Fibroblast of skin of left biceps (primary cell): ENCODE results near the gene MCC.
"Not testable (repeated sequence)": the region's sequence is repeated elsewhere in the genome, so short reads cannot be mapped to it uniquely, and the experiment has no call there.

Source experiments
- DNase-seq, 2 experiments: peaks; one replicate each; pipeline ENCODE4 v3.0.0-alpha.2; 2013; ENCODE audit warnings: low read depth in 2 of 2

MCC gene

DNA sequence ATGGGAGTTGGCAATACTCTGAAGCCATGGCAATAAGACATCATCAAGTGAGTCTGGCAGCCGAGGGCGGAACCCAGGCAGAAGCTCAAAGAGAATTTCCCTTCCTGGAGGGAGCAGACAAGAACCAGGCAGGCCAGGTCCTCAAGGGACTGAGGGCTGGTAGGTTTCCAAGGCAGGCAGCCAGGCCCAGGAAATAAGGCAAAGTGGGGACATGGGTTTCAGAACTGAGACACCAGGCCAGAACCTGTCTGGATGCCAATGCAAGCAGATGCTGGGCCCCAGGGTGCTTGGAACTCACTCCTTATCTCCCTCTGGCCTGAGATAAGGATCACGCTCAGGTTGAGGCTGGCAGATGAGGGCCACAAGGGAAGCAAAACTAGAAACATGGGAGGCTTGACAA is 62.3 kb downstream of the MCC start:
- DNase-seq: no peak

DNA sequence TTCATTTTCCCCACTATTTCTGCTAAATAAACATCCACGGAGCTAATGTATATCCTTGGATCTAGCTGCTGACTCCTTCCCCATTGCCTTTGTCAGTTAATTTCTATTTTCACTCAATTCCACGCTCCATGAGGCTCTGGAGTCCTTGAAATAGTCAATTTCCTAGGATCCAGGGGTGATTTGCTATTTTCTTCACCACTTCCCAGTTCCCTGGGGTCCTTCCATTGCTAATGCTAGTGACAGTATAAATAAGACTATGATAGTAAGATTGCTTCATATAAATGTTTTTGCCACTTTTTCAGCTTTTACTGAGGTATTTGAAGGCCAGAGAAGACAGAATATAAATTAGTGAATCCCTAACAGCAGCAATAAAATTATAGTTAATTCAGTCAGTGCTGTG is 66.6 kb downstream of the MCC start:
- DNase-seq: no peak

DNA sequence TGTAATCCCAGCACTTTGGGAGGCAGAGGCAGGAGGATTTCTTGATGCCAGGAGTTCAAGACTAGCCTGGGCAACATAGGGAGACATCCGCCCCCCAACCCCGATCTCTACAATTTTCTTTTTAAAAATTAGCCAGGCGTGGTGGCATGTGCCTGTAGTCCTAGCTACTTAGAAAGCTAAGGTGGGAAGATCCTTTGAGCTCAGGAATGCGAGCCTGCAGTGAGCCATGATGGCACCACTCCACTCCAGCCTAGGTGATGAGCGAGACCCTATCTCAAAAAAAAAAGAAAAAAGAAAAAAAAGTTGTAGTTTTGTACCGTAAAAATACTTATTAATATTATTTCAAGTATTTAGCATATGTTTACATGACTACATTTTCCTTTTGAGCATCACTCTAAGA is 82.7 kb downstream of the MCC start:
- DNase-seq: no peak

DNA sequence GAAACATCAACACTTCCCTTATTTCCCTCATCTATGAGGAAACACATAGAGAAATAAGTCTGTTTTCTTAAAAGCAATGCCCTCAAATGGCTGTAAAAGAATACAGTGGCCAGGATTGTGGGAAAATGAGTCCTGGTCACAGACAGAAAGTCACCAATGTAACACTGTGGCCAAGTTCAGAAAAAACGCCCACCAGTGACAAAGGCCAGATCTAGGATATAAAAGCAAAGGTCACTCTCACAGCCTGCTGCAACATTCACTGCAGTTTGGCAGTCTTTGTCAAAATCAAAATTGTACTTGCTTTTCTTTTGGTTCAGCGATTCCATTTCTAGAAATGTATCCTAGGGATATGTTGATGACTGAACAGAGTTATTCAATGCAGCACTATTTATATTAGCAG is 84.0 kb downstream of the MCC start:
- no peak for DNase-seq

DNA sequence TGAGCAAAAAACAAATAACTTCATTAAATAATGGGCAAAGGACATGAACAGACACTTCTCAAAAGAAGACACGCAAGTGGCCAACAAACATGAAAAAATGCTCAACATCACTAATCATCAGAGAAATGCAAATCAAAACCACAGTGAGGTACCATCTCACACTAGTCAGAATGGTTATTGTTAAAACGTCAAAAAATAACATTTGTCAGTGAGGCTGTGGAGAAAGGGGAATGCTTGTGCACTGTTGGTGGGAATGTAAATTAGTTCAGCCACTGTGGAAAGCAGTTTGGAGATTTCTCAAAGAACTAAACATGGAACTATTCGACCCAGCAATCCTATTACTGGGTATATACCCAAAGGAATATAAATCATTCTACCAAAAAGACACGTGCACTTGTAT is 90.3 kb downstream of the MCC start:
- not testable (repeated sequence) for DNase-seq

DNA sequence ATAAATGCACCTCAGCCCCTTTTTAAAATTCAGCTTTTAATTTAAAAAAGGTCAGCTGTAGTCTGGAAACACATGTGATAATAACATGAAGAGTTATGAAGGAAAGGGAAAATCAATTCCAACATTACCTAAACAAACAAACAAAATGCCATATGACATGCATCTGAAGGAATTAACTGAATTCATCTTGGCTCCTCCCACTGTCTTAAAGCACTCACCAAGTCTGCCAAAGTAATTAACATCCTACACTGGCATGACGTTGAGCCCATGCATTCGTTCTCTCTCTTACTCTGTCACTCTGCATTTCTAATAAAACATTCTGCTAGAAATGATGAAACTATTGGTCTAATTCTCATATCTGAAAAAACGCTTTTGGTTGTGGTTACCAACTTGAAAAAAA is 91.2 kb downstream of the MCC start:
- DNase-seq: no peak

DNA sequence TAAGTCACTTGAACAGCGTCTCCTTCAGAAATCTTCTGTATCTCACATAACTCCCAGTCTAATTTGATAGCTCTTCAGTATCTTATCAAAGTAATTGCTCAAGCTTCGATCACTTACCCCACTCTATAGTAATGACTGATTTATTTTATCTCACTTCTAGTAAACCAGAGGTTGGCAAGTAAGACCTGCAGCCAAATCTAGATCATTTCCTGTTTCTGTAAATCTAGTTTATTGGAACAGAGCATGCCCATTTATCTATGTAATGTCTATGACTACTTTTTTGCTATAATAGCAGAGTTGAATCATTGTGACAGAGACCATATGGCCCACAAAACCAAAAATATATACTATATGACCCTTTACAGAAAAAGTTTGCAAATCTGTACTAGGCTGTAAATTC is 93.6 kb downstream of the MCC start:
- no peak for DNase-seq

DNA sequence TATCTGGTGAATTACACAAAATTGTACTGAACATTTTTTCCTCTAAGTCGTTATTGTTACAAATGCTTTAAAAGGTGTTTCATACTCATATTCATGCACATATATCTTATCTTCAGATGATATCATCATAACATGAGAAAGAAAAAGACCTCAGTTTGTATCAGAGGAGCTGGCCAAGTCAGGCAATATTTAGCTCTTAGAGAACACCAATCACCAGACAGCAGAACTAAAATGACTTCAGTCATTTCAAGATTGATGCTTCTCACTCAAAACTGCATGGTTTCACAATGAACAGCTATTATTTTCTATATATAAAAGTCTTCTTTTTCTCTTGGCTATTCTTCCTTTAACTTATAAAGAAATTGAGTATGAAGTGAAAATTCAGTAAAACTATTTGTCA is 98.0 kb downstream of the MCC start:
- DNase-seq: no peak

DNA sequence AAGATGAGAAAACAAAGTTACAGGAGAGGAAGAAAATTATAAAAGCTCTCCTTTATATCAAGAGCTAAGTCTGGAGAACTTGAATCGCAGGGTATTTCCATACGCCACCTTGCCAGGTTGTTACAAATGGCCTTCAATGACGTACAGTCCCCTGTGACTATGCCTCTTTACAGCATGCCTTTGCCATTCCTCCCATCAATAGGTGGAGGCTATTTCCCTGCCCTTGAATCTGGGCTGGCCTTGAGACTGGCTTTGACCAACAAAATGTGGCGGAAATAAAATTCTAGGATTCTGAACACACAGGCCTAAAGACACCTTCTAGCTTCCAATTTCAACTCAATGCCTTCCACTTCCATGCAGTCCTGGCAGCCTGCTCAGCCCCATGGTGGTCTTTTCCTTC is 99.1 kb downstream of the MCC start:
- DNase-seq: no peak

DNA sequence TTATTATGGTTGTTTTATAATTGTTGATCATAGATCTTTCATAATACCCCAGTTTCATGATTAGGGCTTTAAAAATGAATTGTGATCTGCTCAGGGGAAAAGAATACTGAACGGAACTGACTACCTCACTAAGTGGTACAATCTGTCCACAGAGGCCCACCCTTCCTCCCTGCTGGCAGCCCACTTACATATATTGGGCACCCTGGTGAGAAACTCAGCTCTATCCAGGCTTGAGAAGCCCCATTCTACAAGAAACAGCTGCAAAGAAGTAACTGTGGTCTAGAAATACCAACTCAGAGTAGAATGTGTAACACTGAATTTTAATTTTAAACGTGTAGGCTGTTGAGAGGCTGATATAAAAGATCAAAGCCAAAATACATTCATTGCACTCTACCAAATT is 100.4 kb downstream of the MCC start:
- no peak for DNase-seq

DNA sequence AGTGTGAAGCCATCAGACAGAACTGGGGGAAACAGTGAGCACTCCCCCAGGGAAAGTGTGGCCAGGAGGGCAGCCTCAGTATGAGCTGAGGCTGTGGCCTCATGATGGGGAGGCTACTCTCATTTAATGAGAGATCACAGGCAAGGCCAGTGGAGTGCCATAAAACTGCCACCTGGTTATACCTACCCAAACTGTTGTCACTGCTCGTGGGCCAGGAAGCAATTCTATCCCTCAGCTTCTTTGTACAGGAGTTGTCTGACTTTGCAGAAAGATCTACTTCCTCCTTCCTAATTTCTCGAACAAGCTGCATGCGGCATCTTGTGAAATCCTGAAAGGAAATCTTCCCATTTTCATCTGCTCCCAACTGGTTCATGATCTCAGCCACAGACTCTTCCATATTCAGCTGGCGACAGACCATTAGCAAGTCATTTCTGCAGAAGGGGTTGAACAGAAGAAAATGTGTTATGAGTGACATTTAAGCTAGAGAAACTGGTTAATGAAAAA is 103.4 kb downstream of the MCC start:
- DNase-seq: no peak

DNA sequence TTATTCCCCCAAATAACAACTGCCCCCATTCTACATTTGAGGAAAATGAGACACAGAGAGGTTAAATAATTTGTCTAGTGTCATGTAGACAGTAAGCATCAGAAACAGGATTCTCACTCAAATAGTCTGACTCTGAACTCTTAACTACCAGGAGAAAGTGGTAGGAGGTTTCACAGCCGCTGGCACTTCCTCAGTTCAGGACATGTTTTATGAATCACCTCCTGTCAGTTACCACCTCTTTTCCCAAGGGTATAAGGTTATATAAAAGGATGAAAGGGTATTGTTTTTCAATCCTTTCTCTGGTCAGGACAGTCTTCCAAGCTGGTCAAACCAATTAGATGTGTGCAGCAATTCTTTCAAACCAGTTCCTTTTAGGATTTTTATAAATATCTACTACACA is 105.5 kb downstream of the MCC start:
- no peak for DNase-seq

DNA sequence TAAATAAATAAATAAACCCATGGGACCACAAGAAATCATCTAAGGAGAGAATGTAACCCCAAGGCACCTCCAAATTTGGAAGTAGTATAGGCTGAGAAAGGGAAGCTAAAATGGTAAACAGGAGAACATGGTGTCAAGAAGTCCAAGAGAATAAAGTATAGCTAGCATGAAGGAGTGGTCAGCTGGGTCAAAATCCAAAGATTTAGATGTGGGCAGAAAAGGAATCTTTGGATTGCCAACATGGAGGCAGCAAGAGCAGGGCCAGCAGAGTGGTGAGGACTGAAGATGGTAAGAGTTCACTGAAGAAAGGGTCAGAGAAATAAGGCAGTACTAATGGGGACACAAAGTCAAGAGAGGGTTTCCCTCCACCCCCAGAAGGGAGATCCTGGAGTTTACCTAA is 106.5 kb downstream of the MCC start:
- no peak for DNase-seq

DNA sequence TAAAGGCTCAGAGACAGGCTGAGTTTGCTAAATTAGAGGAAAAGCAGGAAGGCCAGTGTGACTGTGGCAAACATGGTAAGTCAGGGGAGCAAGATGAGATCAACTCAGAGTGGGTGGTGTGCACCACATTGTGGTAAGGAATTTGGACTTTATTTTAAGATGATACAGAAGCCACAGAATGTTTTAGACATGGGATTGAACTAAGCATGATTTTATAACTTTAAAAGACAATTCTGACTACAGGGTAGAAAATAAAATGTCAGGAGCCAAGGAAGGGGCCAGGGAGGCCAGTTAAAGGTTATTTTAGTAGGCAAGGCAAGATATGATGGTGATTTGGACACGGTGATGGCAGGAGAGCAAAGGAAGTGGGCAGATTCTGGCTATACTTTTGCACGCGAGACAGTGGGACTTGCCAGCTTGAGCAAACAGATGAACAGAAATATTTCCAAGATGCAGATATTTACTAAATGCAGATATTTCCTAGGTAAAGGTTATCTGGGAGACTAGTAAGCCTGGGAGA is 107.4 kb downstream of the MCC start:
- no peak for DNase-seq

DNA sequence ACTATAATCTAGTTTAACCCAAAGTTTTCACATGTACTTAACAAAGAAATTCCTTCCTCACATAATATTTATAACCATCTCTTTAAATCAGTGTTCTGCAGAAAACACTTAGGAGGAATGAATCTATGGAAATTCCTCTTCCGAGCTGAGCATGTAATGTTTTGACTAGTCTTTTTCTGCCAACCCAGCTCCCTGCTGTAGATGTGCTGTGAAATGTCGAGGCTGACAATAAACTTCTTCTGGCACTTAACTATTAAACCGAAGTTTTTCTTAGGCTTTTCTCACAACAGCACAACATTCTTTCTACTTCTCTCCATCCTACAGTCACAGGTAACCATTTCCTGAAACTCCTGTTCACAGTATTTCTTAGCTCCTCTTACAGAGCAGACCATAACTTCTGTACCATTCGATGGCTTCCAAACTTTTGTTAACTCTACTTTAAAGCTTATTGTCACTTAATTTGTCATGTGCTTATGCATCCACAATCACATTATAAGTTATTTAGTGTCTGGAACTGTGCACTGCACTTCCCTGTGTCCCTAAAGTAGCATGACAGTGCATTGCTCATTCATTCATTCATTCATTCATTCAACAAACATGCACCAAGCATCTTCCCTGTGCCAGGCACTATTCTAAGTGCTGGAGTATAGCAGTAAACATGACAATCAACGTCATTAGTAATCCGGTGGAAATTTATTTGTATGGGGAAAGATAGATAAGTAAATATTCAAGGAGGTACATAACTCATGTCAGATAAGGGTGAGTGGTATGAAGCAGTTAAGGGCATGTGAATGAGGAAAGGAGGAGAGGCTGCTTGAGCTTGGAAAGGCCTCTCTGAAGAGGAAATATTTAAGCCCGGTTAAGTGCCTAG is 108.1 kb downstream of the MCC start:
- DNase-seq: no peak

DNA sequence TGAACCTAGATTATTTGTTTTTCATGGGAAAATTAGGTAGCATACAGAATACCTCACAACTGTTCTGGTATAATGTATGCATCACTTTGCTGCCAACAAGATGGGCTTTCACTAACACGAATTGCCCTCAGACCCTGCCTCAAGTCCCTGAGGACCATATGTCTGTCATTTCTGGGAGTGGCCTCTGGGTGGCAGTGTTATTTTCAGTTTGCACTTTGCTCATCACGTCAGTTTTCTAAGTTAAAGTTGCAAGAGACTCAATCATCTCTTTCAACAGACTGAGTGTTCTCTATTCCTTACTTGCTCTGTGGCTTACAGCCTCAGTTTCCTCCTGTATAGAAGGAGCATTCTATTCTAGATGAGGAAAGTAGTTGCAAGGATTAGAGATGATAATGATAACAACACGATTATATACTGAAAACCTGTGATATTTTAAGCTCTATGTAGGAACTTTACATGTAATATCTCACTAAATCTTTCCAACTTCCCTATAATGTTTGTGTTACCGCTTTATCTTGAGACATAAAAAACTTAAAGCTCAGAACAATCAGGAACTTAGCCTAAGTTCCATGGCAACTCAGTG is 109.2 kb downstream of the MCC start:
- peak in 1 of 2 experiments; percentile 9 for DNase-seq

DNA sequence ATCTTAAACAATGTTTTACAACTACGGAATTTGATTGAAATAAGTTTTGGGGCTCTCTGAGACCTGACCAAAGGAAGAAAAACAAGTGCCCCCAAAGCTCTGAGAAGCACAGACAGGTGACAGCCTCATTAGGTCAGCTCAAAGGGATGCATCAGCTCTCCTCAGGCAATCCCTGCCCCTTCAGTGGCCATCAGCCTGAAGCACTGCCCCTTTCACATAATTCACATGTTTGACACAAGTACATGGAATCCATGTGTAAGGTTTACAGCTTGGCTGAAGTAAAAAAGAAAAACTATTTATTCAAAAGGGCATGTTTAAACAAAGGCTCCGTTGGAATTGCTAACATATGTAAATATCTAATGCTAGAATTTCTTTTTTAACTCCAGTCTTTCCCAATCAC is 109.7 kb downstream of the MCC start:
- DNase-seq: no peak

DNA sequence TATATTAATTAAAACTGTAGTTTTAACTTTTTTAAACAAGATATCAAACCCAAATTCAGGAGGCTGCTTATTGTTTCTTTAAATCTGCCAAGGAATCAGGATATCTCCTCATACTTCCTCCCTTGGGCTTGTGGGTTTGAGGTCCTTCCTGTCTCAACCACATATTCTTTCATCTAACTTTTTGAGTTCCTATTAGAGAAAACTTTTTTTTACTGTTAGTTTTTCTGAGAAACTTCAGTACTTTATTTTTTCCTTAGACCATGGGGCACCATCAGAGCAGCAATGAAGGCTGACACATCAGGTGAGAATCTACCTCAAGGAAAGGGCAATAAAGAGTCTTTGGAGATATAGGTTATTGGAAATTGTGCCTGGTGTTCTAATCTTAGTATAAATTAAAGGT is 110.2 kb downstream of the MCC start:
- no peak for DNase-seq

DNA sequence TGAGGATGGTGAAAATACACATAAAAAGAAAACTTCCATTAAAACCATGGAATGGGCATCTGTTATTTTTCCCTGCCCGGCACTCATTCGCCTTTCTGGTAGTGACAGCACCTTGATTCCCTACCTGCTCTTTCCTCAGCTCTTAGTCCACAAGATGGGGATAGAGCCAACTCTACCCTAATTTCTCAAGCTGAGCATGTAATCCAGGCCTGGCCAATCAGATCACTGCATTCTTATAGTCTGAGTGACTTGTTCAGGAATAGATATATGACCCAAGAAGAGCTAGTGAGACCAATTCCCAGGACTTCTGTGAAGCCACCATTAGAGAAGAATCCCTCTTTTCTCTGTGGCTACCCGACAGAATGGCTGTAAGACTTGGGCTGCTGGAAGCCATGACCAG is 111.6 kb downstream of the MCC start:
- DNase-seq: no peak

DNA sequence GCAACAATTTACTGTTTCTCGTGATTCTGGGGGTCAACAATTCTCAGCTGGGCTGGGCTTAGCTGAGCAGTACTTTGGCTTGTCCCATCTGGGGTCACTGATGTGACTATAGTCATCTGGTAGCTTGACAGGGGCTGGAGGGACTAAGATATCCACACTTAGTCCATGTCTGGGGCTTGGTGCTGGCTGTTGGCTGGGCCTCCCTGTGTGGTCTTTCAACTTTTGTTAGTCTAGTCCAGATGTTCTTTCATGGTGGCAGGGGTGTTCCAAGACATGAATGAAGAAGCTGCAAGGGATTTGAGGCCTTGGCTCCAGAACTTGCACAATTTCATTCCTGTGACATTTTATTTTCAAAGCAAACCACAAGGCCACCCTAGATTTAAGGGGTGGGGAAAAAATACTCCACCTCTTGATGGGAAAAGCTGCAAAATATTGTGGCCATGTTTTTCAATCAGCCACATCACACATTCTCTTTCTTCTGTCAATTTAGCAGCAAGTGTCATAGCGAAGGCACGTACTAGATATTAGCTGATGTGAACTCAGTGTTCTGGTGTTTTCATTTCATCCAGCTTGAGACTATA is 112.7 kb downstream of the MCC start:
- no peak for DNase-seq

DNA sequence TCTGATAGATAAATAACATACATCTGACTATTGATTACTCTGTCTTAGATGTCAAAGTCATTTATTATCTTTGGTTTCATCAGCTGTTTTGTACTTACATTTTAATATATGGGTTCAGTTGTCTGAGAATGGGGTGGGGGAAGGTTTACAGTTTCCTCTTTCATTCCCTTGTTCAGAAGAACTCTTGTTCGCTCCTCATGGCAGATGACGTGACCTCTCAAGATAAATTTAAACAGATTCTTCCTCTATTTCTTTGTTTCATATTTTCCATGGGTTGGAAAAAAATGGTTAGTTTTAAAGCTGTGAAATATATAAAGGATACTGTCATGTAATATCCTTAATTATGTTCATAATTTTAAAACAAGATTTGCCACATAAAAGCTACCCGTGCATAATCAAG is 114.8 kb downstream of the MCC start:
- no peak for DNase-seq

DNA sequence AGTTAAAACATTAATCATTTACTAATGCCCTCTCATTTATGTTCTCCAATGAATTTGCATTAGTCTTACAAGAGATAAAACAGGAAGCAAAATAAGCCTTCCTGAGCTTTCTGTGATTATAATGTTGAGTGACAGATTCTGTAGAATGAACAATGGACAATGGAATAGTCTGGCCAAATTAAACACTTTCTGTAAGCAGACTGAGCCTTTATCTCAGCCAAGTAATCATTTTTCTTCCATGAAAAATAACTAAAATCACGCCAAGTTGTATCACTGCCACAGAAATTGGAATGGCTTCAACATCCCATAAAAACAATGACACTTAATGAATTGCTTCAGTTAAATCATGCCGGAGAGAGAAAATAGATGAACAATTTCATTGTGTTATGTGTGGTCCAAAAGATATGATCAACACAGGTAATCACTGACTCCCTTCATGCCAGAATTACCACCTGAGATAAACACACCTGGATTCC is 116.5 kb downstream of the MCC start:
- no peak for DNase-seq

DNA sequence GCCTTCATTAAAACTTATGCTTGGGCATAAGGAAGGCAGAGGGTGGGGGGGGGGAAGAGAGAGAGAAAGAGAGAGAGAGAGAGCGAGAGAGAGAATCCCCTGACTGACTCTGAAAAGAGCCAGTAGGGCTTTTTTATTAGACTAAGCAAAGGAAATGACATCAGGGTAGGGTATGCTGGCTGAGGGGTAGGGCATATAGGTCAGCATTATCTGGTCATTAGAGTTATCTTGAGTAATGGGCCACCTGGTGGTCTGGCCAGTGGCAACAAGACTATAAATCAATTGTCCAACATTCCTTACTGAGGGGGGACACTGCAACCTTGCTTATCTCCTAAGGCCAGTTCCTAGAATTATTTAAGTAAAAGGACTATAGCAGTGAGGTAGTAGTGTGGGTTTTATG is 120.7 kb downstream of the MCC start:
- no peak for DNase-seq
